ENCODE measurements around the gene KIR3DL2.

The KIR3DL2 gene

DNA sequence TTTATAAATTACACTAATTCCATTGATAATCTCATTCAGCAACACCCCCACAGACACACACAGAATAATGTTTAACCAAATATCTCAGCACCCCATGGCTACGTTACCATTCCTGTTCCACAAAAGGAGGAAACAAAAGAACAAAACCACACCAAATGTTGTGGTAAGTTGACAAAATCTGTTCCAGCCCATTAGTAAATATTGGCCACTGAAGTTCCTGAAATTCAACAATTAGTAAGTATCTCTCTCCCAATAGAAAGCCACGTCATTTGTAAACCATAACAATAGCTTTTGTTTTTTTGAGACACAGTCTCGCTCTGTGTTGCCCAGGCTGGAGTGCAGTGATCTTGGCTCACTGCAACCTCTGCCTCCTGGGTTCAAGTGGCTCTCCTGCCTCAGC is 21.5 kb downstream of the KIR3DL2 start:
- TF ChIP-seq, protein P1, sequence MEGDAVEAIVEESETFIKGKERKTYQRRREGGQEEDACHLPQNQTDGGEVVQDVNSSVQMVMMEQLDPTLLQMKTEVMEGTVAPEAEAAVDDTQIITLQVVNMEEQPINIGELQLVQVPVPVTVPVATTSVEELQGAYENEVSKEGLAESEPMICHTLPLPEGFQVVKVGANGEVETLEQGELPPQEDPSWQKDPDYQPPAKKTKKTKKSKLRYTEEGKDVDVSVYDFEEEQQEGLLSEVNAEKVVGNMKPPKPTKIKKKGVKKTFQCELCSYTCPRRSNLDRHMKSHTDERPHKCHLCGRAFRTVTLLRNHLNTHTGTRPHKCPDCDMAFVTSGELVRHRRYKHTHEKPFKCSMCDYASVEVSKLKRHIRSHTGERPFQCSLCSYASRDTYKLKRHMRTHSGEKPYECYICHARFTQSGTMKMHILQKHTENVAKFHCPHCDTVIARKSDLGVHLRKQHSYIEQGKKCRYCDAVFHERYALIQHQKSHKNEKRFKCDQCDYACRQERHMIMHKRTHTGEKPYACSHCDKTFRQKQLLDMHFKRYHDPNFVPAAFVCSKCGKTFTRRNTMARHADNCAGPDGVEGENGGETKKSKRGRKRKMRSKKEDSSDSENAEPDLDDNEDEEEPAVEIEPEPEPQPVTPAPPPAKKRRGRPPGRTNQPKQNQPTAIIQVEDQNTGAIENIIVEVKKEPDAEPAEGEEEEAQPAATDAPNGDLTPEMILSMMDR (conservative IDR thresholded peaks at IDR 0.05): no peak
- no peak for TF ChIP-seq ZFX (IDR thresholded peaks at IDR 0.05)
- H3K27ac ChIP-seq: no peak overlapping the region

DNA sequence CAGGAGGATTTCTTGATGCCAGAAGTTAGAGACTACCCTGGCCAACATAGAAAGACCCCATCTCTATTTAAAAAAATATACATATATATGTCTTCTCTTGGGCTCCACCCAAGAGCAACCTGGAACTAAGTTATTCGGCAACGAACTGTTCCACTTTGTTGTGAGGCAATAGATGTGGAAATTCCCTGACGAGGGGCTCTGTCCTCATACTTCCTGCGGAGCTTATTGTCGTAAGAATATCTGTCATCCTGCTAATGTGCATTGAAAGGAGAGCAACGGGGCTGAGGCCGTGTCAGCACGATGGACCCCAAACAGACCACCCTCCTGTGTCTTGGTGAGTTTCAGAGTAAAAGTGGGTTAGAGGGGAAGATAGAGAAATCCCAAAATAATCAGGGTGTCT is 23.7 kb downstream of the KIR3DL2 start, which contains the start of gene FCAR:
FCAR (plus strand) TSS at position 246 of the 400 bp plus-strand sequence; CDS start at position 301, 55 bp downstream.
- TF ChIP-seq, protein P1 (conservative IDR thresholded peaks at IDR 0.05): no peak
- TF ChIP-seq ZFX (IDR thresholded peaks at IDR 0.05): no peak
- no peak within 1 kb of the TSS for H3K27ac ChIP-seq

DNA sequence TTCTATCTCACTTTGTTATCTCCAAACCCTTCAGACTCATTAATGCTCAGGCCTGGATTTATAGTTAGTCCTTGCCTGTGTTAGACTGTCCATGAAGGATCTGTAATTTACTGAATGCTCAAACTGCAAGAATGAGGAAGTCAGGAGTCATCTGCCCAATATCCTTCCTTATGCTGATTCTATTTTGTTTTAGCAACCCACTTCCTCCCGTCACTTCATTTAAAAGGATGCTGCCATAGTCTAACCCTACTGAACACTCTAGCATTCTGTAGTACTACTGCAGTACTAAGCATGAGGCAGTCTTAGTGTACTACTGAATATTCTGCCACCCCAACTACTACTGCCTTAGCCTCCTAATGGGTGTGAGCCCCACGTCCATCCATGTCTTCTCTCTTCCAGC is 25.3 kb downstream of the KIR3DL2 start:
- H3K27ac ChIP-seq: no peak overlapping the region
- no peak for TF ChIP-seq ZFX (IDR thresholded peaks at IDR 0.05)
- TF ChIP-seq, protein P1 (conservative IDR thresholded peaks at IDR 0.05): no peak

DNA sequence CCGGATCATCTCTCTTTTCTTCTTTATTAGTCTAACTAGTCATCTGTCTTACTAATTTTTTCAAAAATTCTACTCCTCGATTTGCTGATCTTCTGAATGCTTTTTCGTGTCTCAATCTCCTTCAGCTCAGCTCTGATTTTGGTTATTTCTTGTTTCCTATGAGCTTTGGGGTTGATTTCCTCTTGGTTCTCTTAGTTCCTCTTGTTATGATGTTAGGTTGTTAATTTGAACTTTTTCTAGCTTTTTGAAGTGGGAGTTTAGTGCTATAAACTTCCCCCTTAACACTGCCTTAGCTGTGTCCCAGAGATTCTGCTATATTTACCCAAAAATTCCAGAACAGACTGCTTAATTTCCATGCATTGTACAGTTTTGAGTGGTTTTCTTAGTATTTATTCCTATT is 27.2 kb downstream of the KIR3DL2 start:
- H3K27ac ChIP-seq: no peak overlapping the region
- TF ChIP-seq ZFX (IDR thresholded peaks at IDR 0.05): no peak
- TF ChIP-seq, protein P1 (conservative IDR thresholded peaks at IDR 0.05): no peak

DNA sequence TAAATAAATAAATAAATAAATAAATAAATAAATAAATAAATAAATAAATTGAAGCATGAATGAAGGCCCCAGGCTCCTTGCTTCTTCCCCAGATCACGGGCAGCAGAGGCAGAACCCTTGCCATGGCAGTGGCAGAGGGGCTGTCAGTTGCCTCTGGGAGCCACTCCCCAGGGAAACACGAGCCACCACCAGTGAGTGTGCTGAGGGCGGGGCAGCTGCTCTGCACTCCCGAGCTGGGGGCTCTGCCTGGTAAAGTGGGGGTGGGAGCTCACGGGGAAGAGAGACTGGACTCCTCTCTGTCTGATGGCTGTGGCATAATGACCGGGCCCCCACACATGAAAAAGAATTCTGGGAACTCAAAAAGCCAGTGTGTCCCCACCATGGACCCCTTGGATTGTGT is 31.6 kb downstream of the KIR3DL2 start:
- TF ChIP-seq ZFX (IDR thresholded peaks at IDR 0.05): no peak
- TF ChIP-seq, protein P1 (conservative IDR thresholded peaks at IDR 0.05): no peak
- H3K27ac ChIP-seq: no peak overlapping the region

DNA sequence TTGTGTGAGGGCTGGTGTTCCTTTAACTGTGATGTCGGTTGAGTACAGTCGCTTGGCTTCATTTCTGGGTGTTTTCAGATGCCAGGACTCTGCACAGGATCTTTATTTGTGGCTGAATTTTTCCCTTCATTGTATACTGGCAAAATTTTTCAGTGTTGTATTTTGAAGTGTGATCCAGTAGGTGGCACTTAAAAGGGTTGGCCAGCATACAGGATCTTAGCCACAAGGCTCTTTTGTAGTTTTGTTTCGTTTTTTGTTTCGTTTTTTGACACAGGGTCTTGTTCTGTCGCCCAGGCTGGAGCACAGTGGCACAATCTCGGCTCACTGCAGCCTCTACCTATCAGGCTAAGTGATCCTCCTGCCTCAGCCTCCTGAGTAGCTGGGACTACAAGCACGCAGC is 32.5 kb downstream of the KIR3DL2 start:
- TF ChIP-seq ZFX (IDR thresholded peaks at IDR 0.05): no peak
- TF ChIP-seq, protein P1 (conservative IDR thresholded peaks at IDR 0.05): no peak; the same call in 1 of the 2 replicates
- H3K27ac ChIP-seq: no peak overlapping the region

DNA sequence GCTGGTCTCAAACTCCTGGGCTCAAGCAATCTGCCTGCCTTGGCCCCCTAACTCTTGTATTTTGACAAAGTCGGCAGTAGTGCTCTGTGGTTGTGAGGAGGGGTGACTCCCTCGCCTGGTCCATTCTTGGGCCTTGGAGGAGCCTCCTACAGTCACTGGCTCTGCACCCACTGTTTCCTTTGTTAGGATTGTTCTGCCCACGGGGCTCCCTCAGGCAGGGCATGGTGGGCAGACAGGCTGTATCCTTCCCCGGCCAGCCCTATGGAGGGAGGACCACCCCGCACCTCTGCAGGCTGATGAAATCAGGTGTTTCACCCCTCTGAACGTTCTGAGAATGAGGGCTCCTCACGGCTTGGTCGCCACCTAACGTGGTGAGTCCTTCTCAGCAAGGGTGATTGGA is 33.0 kb downstream of the KIR3DL2 start:
- TF ChIP-seq, protein P1 (conservative IDR thresholded peaks at IDR 0.05): no peak
- TF ChIP-seq ZFX (IDR thresholded peaks at IDR 0.05): no peak
- no peak overlapping the region for H3K27ac ChIP-seq

Data from C4-2B (cell line).